Measurements from ENCODE around the gene TTC34. TPM values are rescaled to one million over a fixed set of nuclear protein-coding genes. Genes with fewer than 3 reads are reported as not detected.

Gene TTC34
- total and polyA plus RNA-seq, 2 donors (not counting 1 experiment from before 2014, with no cell fraction given) = 0.05 to 0.17 TPM

GRCh38 chr1:2797741-2798016 lies 3.8 kb downstream of the TTC34 start:
- no peaks in the 10 kb centered on the region for H3K36me3 ChIP-seq (ENCODE audit: control insufficient read depth, insufficient read depth, low read length)

DNA sequence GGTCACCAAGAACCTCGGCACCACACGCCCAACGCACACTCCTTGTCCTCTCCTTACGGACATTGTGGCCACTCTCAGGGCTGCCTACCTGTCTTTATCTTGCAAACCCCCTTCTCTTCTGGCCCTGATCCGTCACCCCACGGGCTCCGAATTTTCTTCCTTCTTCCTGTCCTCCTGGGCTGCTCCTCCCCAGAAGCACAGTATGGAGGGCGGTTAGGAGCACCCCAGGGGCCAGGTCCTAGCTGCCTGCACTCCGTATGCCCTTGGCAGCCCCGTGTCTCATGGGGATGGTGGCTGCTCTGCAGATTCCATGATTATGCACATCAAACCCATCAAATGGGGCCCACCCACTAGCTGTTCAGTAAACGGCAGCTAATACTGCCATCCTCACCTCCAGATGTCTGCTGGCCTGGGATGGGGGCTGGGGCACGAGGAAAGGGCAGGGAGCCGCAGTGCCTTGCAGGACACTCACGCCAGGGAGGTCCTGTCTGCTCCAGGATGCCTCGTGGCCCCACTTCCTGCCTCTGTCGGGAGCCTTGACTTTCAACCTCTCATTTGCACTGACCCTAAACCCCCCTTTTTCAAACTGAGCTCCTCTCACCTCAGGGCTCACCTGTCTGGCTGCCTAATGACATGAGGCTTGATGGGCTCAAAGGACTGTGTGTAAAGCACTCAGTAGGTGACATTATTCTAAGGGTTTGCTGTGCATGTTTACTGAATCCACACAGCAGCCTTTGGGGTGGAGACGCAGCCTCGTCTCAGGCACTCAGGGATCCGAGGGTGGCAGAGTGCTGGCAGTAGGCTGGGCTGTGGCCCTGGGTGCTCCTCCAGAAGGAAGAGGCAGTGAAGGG lies 4.4 kb downstream of the TTC34 start:
- TF ChIP-seq CTCF (conservative IDR thresholded peaks at IDR 0.05 in 1 of 2, IDR thresholded peaks at IDR 0.05 in 1 of 2; ENCODE audit: low read depth in 1 of 2, low read length in 2 of 2) (no peak), EZH2 (IDR thresholded peaks at IDR 0.05; ENCODE audit: low read length, missing control alignments) (no peak)

More at GRCh38 chr1:2797741-2798016, 3.8 kb downstream of the TTC34 start:
- Histone ChIP-seq H3K27me3 (ENCODE audit: control insufficient read depth, insufficient read depth, low read length) (no peaks in the 10 kb centered on the region), H4K20me1 (ENCODE audit: control insufficient read depth, extremely low read depth, insufficient read depth, low read length) (no peaks in the 10 kb centered on the region), H3K4me1 (ENCODE audit: control insufficient read depth, extremely low read depth, insufficient read depth, low read length) (no peaks in the 10 kb centered on the region), H3K79me2 (ENCODE audit: control insufficient read depth, insufficient read depth, low read length) (no peaks in the 10 kb centered on the region), H3K27ac (ENCODE audit: insufficient read depth, low read length) (no peak overlapping the region), H2AFZ (ENCODE audit: low read length) (no peak overlapping the region), H3K9me3 (ENCODE audit: control insufficient read depth, insufficient read depth, low read depth, low read length) (no peaks in the 10 kb centered on the region), H3K4me2 (ENCODE audit: extremely low read depth, insufficient read depth, low read length) (no peak overlapping the region), H3K9ac (ENCODE audit: insufficient read depth, low read length) (no peak overlapping the region), H3K4me3 (replicated peaks in 1 of 4; ENCODE audit: control extremely low read depth in 1 of 4, insufficient read depth in 1 of 4, low read depth in 3 of 4, low read length in 4 of 4) (no peak overlapping the region)
- TF ChIP-seq EZH2 (IDR thresholded peaks at IDR 0.05; ENCODE audit: low read length, missing control alignments) (no peak), CTCF (conservative IDR thresholded peaks at IDR 0.05 in 1 of 2, IDR thresholded peaks at IDR 0.05 in 1 of 2; ENCODE audit: low read depth in 1 of 2, low read length in 2 of 2) (no peak)
- no peak for DNase-seq (ENCODE audit: low read depth in 2 of 2)

GRCh38 chr1:2795926-2796325 lies 5.6 kb downstream of the TTC34 start:
- Histone ChIP-seq H3K9ac (ENCODE audit: insufficient read depth, low read length) (no peak overlapping the region), H3K9me3 (ENCODE audit: control insufficient read depth, insufficient read depth, low read depth, low read length) (no peaks in the 10 kb centered on the region), H3K4me2 (ENCODE audit: extremely low read depth, insufficient read depth, low read length) (no peak overlapping the region), H3K79me2 (ENCODE audit: control insufficient read depth, insufficient read depth, low read length) (no peaks in the 10 kb centered on the region), H3K4me1 (ENCODE audit: control insufficient read depth, extremely low read depth, insufficient read depth, low read length) (no peaks in the 10 kb centered on the region), H3K27ac (ENCODE audit: insufficient read depth, low read length) (no peak overlapping the region), H3K4me3 (replicated peaks in 1 of 4; ENCODE audit: control extremely low read depth in 1 of 4, insufficient read depth in 1 of 4, low read depth in 3 of 4, low read length in 4 of 4) (no peak overlapping the region), H2AFZ (ENCODE audit: low read length) (no peak overlapping the region), H3K36me3 (ENCODE audit: control insufficient read depth, insufficient read depth, low read length) (no peaks in the 10 kb centered on the region), H3K27me3 (ENCODE audit: control insufficient read depth, insufficient read depth, low read length) (no peaks in the 10 kb centered on the region), H4K20me1 (ENCODE audit: control insufficient read depth, extremely low read depth, insufficient read depth, low read length) (no peaks in the 10 kb centered on the region)
- TF ChIP-seq CTCF (conservative IDR thresholded peaks at IDR 0.05 in 1 of 2, IDR thresholded peaks at IDR 0.05 in 1 of 2; ENCODE audit: low read depth in 1 of 2, low read length in 2 of 2) (no peak), EZH2 (IDR thresholded peaks at IDR 0.05; ENCODE audit: low read length, missing control alignments) (no peak)
- no peak for DNase-seq (ENCODE audit: low read depth in 2 of 2)

More for the DNA sequence above, 4.4 kb downstream of the TTC34 start:
- no peak overlapping the region for H3K27ac ChIP-seq (ENCODE audit: insufficient read depth, low read length)
- no peaks in the 10 kb centered on the region for H3K36me3 ChIP-seq (ENCODE audit: control insufficient read depth, insufficient read depth, low read length)
- H4K20me1 ChIP-seq (ENCODE audit: control insufficient read depth, extremely low read depth, insufficient read depth, low read length) = no peaks in the 10 kb centered on the region
- no peaks in the 10 kb centered on the region for H3K79me2 ChIP-seq (ENCODE audit: control insufficient read depth, insufficient read depth, low read length)
- H3K4me3 ChIP-seq (replicated peaks in 1 of 4; ENCODE audit: control extremely low read depth in 1 of 4, insufficient read depth in 1 of 4, low read depth in 3 of 4, low read length in 4 of 4) = no peak overlapping the region
- H3K9ac ChIP-seq (ENCODE audit: insufficient read depth, low read length) = no peak overlapping the region
- H2AFZ ChIP-seq (ENCODE audit: low read length) = no peak overlapping the region
- no peaks in the 10 kb centered on the region for H3K4me1 ChIP-seq (ENCODE audit: control insufficient read depth, extremely low read depth, insufficient read depth, low read length)
- H3K4me2 ChIP-seq (ENCODE audit: extremely low read depth, insufficient read depth, low read length) = no peak overlapping the region
- DNase-seq (ENCODE audit: low read depth in 2 of 2) = no peak
- no peaks in the 10 kb centered on the region for H3K27me3 ChIP-seq (ENCODE audit: control insufficient read depth, insufficient read depth, low read length)
- no peaks in the 10 kb centered on the region for H3K9me3 ChIP-seq (ENCODE audit: control insufficient read depth, insufficient read depth, low read depth, low read length)

All from fibroblast of lung (primary cell).